ENCODE measurements around the gene PHLPP1.

The PHLPP1 gene

GRCh38 chr18:62735387-62735786 is 20.0 kb downstream of the PHLPP1 start:
- no peaks in the 10 kb centered on the region for H3K27me3 ChIP-seq (ENCODE audit: insufficient read depth, low read length, poor library complexity, severe bottlenecking)
- no peak overlapping the region for H3K4me3 ChIP-seq (ENCODE audit: low read length, poor library complexity, severe bottlenecking)
- no peak overlapping the region for H2AFZ ChIP-seq (ENCODE audit: low read length)
- H3F3A ChIP-seq (ENCODE audit: low read depth), result no peaks in the 10 kb centered on the region
- peaks cover 11% of the 10 kb centered on the region for H4K20me1 ChIP-seq (ENCODE audit: insufficient read depth, low read length, poor library complexity, severe bottlenecking)
- no peak for TF ChIP-seq EZH2phosphoT487 (IDR thresholded peaks at IDR 0.05; ENCODE audit: borderline replicate concordance)
- TF ChIP-seq, protein P1, sequence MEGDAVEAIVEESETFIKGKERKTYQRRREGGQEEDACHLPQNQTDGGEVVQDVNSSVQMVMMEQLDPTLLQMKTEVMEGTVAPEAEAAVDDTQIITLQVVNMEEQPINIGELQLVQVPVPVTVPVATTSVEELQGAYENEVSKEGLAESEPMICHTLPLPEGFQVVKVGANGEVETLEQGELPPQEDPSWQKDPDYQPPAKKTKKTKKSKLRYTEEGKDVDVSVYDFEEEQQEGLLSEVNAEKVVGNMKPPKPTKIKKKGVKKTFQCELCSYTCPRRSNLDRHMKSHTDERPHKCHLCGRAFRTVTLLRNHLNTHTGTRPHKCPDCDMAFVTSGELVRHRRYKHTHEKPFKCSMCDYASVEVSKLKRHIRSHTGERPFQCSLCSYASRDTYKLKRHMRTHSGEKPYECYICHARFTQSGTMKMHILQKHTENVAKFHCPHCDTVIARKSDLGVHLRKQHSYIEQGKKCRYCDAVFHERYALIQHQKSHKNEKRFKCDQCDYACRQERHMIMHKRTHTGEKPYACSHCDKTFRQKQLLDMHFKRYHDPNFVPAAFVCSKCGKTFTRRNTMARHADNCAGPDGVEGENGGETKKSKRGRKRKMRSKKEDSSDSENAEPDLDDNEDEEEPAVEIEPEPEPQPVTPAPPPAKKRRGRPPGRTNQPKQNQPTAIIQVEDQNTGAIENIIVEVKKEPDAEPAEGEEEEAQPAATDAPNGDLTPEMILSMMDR (conservative IDR thresholded peaks at IDR 0.05; ENCODE audit: low read length), result no peak
- H3K79me2 ChIP-seq (ENCODE audit: insufficient read depth, low read length), result peaks cover 96% of the 10 kb centered on the region
- peaks cover 19% of the 10 kb centered on the region; the same call in 1 of the 2 replicates for H3K9me3 ChIP-seq (ENCODE audit: insufficient read depth, low read depth, low read length)
- H3K4me1 ChIP-seq (ENCODE audit: insufficient read depth, low read length, poor library complexity, severe bottlenecking), result peaks cover 17% of the 10 kb centered on the region
- H3K9ac ChIP-seq (ENCODE audit: low read depth, low read length, poor library complexity, severe bottlenecking), result no peak overlapping the region
- H3K36me3 ChIP-seq (ENCODE audit: insufficient read depth, low read length), result peaks cover 6% of the 10 kb centered on the region
- H3K4me2 ChIP-seq (ENCODE audit: low read depth, low read length, poor library complexity, severe bottlenecking), result no peak overlapping the region
- no peaks in the 10 kb centered on the region for H3K9me2 ChIP-seq (replicated peaks; ENCODE audit: low read depth, low read length)

DNA sequence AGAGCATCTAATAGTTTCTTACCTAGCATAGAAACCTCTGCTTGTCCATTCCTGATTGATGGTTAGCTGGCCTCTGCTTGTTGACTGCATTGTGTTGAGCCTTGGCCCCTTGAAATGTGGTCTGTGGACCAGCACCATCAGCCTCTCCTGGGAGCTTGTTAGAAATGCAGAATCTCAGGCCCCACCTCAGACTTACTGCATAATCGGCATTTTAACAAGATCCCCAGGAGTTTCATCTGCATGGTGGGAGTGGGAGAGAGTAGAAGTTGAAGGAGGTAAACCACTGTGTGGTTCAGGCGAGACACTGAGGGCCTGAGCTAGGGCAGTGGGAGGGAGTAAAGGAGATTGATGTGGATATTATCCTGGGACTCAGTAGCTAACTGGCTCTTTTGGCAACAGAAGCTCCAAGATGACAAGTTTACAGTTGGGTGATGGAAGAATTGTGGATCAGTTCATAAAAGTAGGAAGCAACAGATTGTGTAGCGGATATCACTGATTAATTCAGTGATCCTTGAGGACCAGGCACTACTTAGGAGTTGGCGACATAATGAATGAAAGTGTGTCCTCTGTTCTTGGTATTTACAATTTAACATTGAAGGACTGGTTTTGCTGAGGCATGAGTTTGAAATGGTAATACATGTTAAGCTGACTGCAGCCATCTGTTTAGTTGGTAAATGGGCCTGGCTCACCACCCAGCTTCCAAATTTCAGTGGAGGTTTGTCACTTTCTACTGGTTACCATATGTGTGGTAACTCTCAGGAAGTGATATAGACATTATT is 20.9 kb downstream of the PHLPP1 start:
- H3K4me3 ChIP-seq (ENCODE audit: low read length, poor library complexity, severe bottlenecking), result no peak overlapping the region
- H3K9me2 ChIP-seq (replicated peaks; ENCODE audit: low read depth, low read length), result no peaks in the 10 kb centered on the region
- no peak overlapping the region for H3K4me2 ChIP-seq (ENCODE audit: low read depth, low read length, poor library complexity, severe bottlenecking)
- TF ChIP-seq, protein P1 (conservative IDR thresholded peaks at IDR 0.05; ENCODE audit: low read length), result no peak
- TF ChIP-seq EZH2phosphoT487 (IDR thresholded peaks at IDR 0.05; ENCODE audit: borderline replicate concordance), result no peak
- peaks cover 6% of the 10 kb centered on the region for H3K36me3 ChIP-seq (ENCODE audit: insufficient read depth, low read length)
- H3K79me2 ChIP-seq (ENCODE audit: insufficient read depth, low read length), result peaks cover 95% of the 10 kb centered on the region
- H3K9me3 ChIP-seq (ENCODE audit: insufficient read depth, low read depth, low read length), result peaks cover 17% of the 10 kb centered on the region; the same call in 1 of the 2 replicates
- H2AFZ ChIP-seq (ENCODE audit: low read length), result no peak overlapping the region
- H4K20me1 ChIP-seq (ENCODE audit: insufficient read depth, low read length, poor library complexity, severe bottlenecking), result peaks cover 11% of the 10 kb centered on the region
- H3K4me1 ChIP-seq (ENCODE audit: insufficient read depth, low read length, poor library complexity, severe bottlenecking), result peaks cover 22% of the 10 kb centered on the region
- H3K27me3 ChIP-seq (ENCODE audit: insufficient read depth, low read length, poor library complexity, severe bottlenecking), result no peaks in the 10 kb centered on the region
- H3F3A ChIP-seq (ENCODE audit: low read depth), result no peaks in the 10 kb centered on the region
- no peak overlapping the region for H3K9ac ChIP-seq (ENCODE audit: low read depth, low read length, poor library complexity, severe bottlenecking)

DNA sequence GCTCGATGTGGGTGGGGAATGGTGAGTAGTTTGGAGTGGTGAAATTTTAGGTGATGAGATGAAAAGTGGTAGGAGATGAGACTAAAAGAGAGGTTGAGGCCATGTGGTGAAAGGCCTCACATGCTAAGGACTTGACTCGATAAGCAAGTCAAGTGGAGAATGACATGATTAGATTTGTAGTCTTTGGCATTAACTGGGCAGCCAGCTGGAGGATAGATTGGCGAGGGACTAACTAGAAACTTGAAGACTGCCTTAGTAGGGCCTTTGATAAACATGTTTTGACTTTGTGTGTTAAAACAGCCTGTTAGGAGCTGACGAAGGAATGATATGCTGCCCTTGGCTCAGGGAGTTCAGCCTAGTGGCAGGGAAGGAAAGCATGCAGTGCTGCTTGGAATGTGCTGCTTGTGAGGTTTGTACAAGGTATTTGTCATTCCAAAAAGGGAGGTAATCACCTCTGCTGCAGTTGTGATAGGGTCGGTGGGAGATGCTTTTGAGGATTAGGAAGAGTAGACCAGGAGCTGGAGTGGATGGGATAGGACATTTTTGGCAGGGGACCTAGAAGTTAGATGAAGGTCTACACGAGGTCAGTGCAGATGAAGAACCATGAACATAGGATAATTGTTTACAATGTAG is 22.0 kb downstream of the PHLPP1 start:
- peaks cover 29% of the 10 kb centered on the region for H3K4me1 ChIP-seq (ENCODE audit: insufficient read depth, low read length, poor library complexity, severe bottlenecking)
- H3K9me3 ChIP-seq (ENCODE audit: insufficient read depth, low read depth, low read length), result peaks cover 6% of the 10 kb centered on the region; the same call in 1 of the 2 replicates
- TF ChIP-seq, protein P1 (conservative IDR thresholded peaks at IDR 0.05; ENCODE audit: low read length), result no peak
- TF ChIP-seq EZH2phosphoT487 (IDR thresholded peaks at IDR 0.05; ENCODE audit: borderline replicate concordance), result no peak
- peaks cover 17% of the 10 kb centered on the region for H4K20me1 ChIP-seq (ENCODE audit: insufficient read depth, low read length, poor library complexity, severe bottlenecking)
- no peak overlapping the region for H3K4me2 ChIP-seq (ENCODE audit: low read depth, low read length, poor library complexity, severe bottlenecking)
- no peak overlapping the region for H2AFZ ChIP-seq (ENCODE audit: low read length)
- no peaks in the 10 kb centered on the region for H3F3A ChIP-seq (ENCODE audit: low read depth)
- H3K4me3 ChIP-seq (ENCODE audit: low read length, poor library complexity, severe bottlenecking), result no peak overlapping the region
- no peaks in the 10 kb centered on the region for H3K27me3 ChIP-seq (ENCODE audit: insufficient read depth, low read length, poor library complexity, severe bottlenecking)
- no peaks in the 10 kb centered on the region for H3K9me2 ChIP-seq (replicated peaks; ENCODE audit: low read depth, low read length)
- H3K9ac ChIP-seq (ENCODE audit: low read depth, low read length, poor library complexity, severe bottlenecking), result no peak overlapping the region
- H3K36me3 ChIP-seq (ENCODE audit: insufficient read depth, low read length), result no peaks in the 10 kb centered on the region; the same call in 1 of the 2 replicates
- peaks cover 93% of the 10 kb centered on the region for H3K79me2 ChIP-seq (ENCODE audit: insufficient read depth, low read length)
